Panc1 (cell line): ENCODE data around the gene MADCAM1. TPM values are rescaled to one million over a fixed set of nuclear protein-coding genes. Genes with fewer than 3 reads are reported as not detected.

Source experiments
- ATAC-seq: fragments of 200-7000 bp; cut with Tn5 transposase; 2 replicates; pipeline ENCODE4 v1.9.1; 2020; ENCODE audit warnings: mild to moderate bottlenecking, moderate library complexity
- BruUV-seq: library from RNA; stranded (reverse); fragments of 400-500 nt; replicated peaks from 2 replicates; lab custom pipeline; 2021; lab: Mats Ljungman, UMichigan
- CTCF ChIA-PET: fragments of 300-600 bp; sonication (Branson Sonifier 250); formaldehyde crosslinking; loops from one replicate; lab custom pipeline; 2022; ENCODE audit warnings: antibody characterized with exemption; lab: Charles Lee
- POLR2A ChIA-PET: fragments of 300-600 bp; sonication (Branson Sonifier 250); formaldehyde crosslinking; loops from one replicate; lab custom pipeline; 2022; ENCODE audit warnings: antibody characterized with exemption; lab: Charles Lee
- DNase-seq: peaks from one replicate; pipeline ENCODE4 v3.0.0-alpha.2; 2010; ENCODE audit warnings: low read depth, low spot score
- H3K27ac ChIP-seq: 2 replicates; pipeline ENCODE4 v1.5.1; 2011; ENCODE audit warnings: mild to moderate bottlenecking, low read length, inconsistent platforms
- H3K27me3 ChIP-seq: fragments of 200-500 bp; sonication (Bioruptor generic); 2 replicates; pipeline ENCODE4 v1.6.0; 2014; ENCODE audit warnings: low read length, inconsistent platforms; ENCODE audit not compliant: control insufficient read depth, insufficient read depth
- H3K36me3 ChIP-seq: fragments of 200-500 bp; sonication (Bioruptor generic); 2 replicates; pipeline ENCODE4 v1.5.1; 2014; ENCODE audit warnings: inconsistent platforms, mild to moderate bottlenecking, low read length, moderate library complexity; ENCODE audit not compliant: control insufficient read depth, insufficient read depth
- H3K4me1 ChIP-seq: 2 replicates; pipeline ENCODE4 v1.5.1; 2011; ENCODE audit warnings: inconsistent platforms, mild to moderate bottlenecking, low read length, moderate library complexity; ENCODE audit not compliant: control insufficient read depth, insufficient read depth
- H3K4me3 ChIP-seq, 2 experiments: 2 replicates each; pipeline ENCODE4 v1.5.1; 2011 to 2012; ENCODE audit warnings: low read depth in 2 of 2, low read length in 2 of 2, mild to moderate bottlenecking in 2 of 2, inconsistent platforms in 1 of 2, moderate library complexity in 1 of 2
- H3K9me3 ChIP-seq: fragments of 200-500 bp; sonication (Bioruptor generic); 2 replicates; pipeline ENCODE4 v1.5.1; 2014; ENCODE audit warnings: low read depth, mild to moderate bottlenecking, inconsistent platforms, low read length, moderate library complexity; ENCODE audit not compliant: control insufficient read depth, insufficient read depth
- CTCF ChIP-seq: fragments of 450-650 bp; IDR thresholded peaks from 2 replicates; pipeline ENCODE4 v1.5.1; 2017; ENCODE audit warnings: mild to moderate bottlenecking
- POLR2AphosphoS5 ChIP-seq: IDR thresholded peaks from 2 replicates; pipeline ENCODE4 v1.6.1; 2012; ENCODE audit warnings: mild to moderate bottlenecking, low read depth, low read length, moderate library complexity
- REST ChIP-seq, 2 experiments: IDR thresholded peaks; 2 replicates each; pipeline ENCODE4 v1.6.1; 2011 to 2012; ENCODE audit warnings: low read depth in 2 of 2, control low read depth in 1 of 2, low read length in 1 of 2, mild to moderate bottlenecking in 1 of 2, moderate library complexity in 1 of 2; ENCODE audit not compliant: insufficient read depth in 1 of 2
- SIN3A ChIP-seq: IDR thresholded peaks from 2 replicates; pipeline ENCODE4 v1.6.1; 2012; ENCODE audit warnings: low read depth, mild to moderate bottlenecking, low read length, moderate library complexity, borderline replicate concordance; ENCODE audit not compliant: insufficient read depth
- TCF7L2 ChIP-seq: IDR thresholded peaks from 2 replicates; pipeline ENCODE4 v1.6.1; 2011; ENCODE audit warnings: mild to moderate bottlenecking, low read depth, low read length, inconsistent platforms
- in situ Hi-C: cut with HindIII; loops from 2 replicates; pipeline ENCODE4 v1.10.0; 2016; ENCODE audit warnings: low sequenced_read_pairs, low pct_unique_long_range_greater_than_20kb
- intact Hi-C: fragments of 100-400 bp; cut with micrococcal nuclease; formaldehyde crosslinking; loops from one replicate; pipeline ENCODE4 v1.10.0; 2022; ENCODE audit not compliant: unreplicated experiment
- total RNA-seq: library from RNA; stranded (reverse); gene quantifications from one replicate; pipeline ENCODE4 v1.2.1, GENCODE V29; 2021; ENCODE audit not compliant: unreplicated experiment

MADCAM1 gene
- total RNA-seq, 1 experiment from 2014 or later = 0.54 TPM

- POLR2A ChIA-PET = no interaction called here
- no TSS peak for BruUV-seq
- Histone ChIP-seq H3K36me3 (no peaks in the 10 kb centered on the region), H3K27me3 (no peaks in the 10 kb centered on the region), H3K4me3 (no peak overlapping the region), H3K4me1 (peaks cover 6% of the 10 kb centered on the region), H3K27ac (no peak overlapping the region), H3K9me3 (no peaks in the 10 kb centered on the region)
- in situ Hi-C loops (no loop called here), intact Hi-C loops (no loop called here)
- ATAC-seq (no peak), DNase-seq (no peak)
- CTCF ChIA-PET = no interaction called here
- TF ChIP-seq POLR2AphosphoS5 (no peak), TCF7L2 (no peak), CTCF (no peak), SIN3A (no peak), REST (IDR thresholded peaks at IDR 0.05; ENCODE audit: insufficient read depth in 1 of 2, low read depth in 2 of 2, low read length in 1 of 2) (no peak)
Observed at GRCh38 chr19:496986-497385, 700 bp downstream of the MADCAM1 start.

- ATAC-seq (no peak; the same call in 1 of the 2 replicates), DNase-seq (no peak)
- no peak overlapping the region for H3K4me3 ChIP-seq
- H3K4me1 ChIP-seq = peaks cover 6% of the 10 kb centered on the region
- no peaks in the 10 kb centered on the region for H3K36me3 ChIP-seq
- CTCF ChIA-PET = no interaction called here
- H3K27ac ChIP-seq = no peak overlapping the region
- in situ Hi-C loops (no loop called here), intact Hi-C loops (no loop called here)
- BruUV-seq = no TSS peak
- POLR2A ChIA-PET = no interaction called here
- no peak for TF ChIP-seq REST (IDR thresholded peaks at IDR 0.05; ENCODE audit: insufficient read depth in 1 of 2, low read depth in 2 of 2, low read length in 1 of 2)
- TF ChIP-seq POLR2AphosphoS5 = no peak
- TF ChIP-seq SIN3A = no peak
- no peak for TF ChIP-seq TCF7L2
- no peaks in the 10 kb centered on the region for H3K9me3 ChIP-seq
- no peaks in the 10 kb centered on the region for H3K27me3 ChIP-seq
Observed at GRCh38 chr19:497491-497868, 1.2 kb downstream of the MADCAM1 start.
